ENCODE data around the gene PDHA1. TPM values are rescaled to one million over a fixed set of nuclear protein-coding genes. Genes with fewer than 3 reads are reported as not detected.
A peak's percentile ranks its signal among the peaks of the same experiment; 100 is the strongest.

Gene PDHA1
- total RNA-seq = 32.9 TPM

- DNase-seq (ENCODE audit: low read depth in 2 of 3, low spot score in 2 of 3) = peak; percentile 74 to 94 (median 90)
These were observed at the start of gene PDHA1 for GRCh38 chrX:19343535-19344408. TSS of gene PDHA1 (plus strand) at chrX:19343927. CDS start at chrX:19344038, 111 bp downstream.

- no peak for DNase-seq (ENCODE audit: low read depth in 2 of 3, low spot score in 2 of 3)
These were observed 40.4 kb upstream of the PDHA1 start for GRCh38 chrX:19303256-19303880.

- DNase-seq (ENCODE audit: low read depth in 2 of 3, low spot score in 2 of 3) = no peak
These were observed 17.2 kb upstream of the PDHA1 start for GRCh38 chrX:19326567-19326966.

- no peak for DNase-seq (ENCODE audit: low read depth in 2 of 3, low spot score in 2 of 3)
These were observed 11.9 kb upstream of the PDHA1 start for GRCh38 chrX:19331831-19332230.

GRCh38 chrX:19332983-19333382 lies 10.7 kb upstream of the PDHA1 start:
- DNase-seq (ENCODE audit: low read depth in 2 of 3, low spot score in 2 of 3) = no peak

GRCh38 chrX:19334945-19335626 lies 8.6 kb upstream of the PDHA1 start:
- peak in 2 of 3 donors; percentile 27 to 52 for DNase-seq (ENCODE audit: low read depth in 2 of 3, low spot score in 2 of 3)

GRCh38 chrX:19342331-19342906 lies 1.3 kb upstream of the PDHA1 start:
- no peak for DNase-seq (ENCODE audit: low read depth in 2 of 3, low spot score in 2 of 3)

- DNase-seq (ENCODE audit: low read depth in 2 of 3, low spot score in 2 of 3) = no peak
These were observed 617 bp upstream of the PDHA1 start for GRCh38 chrX:19343085-19343534.

- no peak for DNase-seq (ENCODE audit: low read depth in 2 of 3, low spot score in 2 of 3)
These were observed 934 bp downstream of the PDHA1 start for GRCh38 chrX:19344661-19345060.

- DNase-seq (ENCODE audit: low read depth in 2 of 3, low spot score in 2 of 3) = no peak
These were observed 4.2 kb downstream of the PDHA1 start for GRCh38 chrX:19347916-19348315.

GRCh38 chrX:19349264-19349663 lies 5.5 kb downstream of the PDHA1 start:
- no peak for DNase-seq (ENCODE audit: low read depth in 2 of 3, low spot score in 2 of 3)

GRCh38 chrX:19350941-19351384 lies 7.2 kb downstream of the PDHA1 start:
- DNase-seq (ENCODE audit: low read depth in 2 of 3, low spot score in 2 of 3) = peak in 1 of 3 donors; percentile 54

GRCh38 chrX:19354625-19355024 lies 10.9 kb downstream of the PDHA1 start:
- no peak for DNase-seq (ENCODE audit: low read depth in 2 of 3, low spot score in 2 of 3)

- DNase-seq (ENCODE audit: low read depth in 2 of 3, low spot score in 2 of 3) = no peak
These were observed 14.8 kb downstream of the PDHA1 start for GRCh38 chrX:19358521-19358920.

- DNase-seq (ENCODE audit: low read depth in 2 of 3, low spot score in 2 of 3) = no peak
These were observed 17.2 kb downstream of the PDHA1 start for GRCh38 chrX:19360903-19361302.

- DNase-seq (ENCODE audit: low read depth in 2 of 3, low spot score in 2 of 3) = no peak
These were observed 18.0 kb downstream of the PDHA1 start for GRCh38 chrX:19361701-19362100.

- DNase-seq (ENCODE audit: low read depth in 2 of 3, low spot score in 2 of 3) = no peak
These were observed 24.8 kb downstream of the PDHA1 start for GRCh38 chrX:19368576-19368975.

- no peak for DNase-seq (ENCODE audit: low read depth in 2 of 3, low spot score in 2 of 3)
These were observed 26.3 kb downstream of the PDHA1 start for GRCh38 chrX:19370061-19370460.

GRCh38 chrX:19372170-19372546 lies 28.4 kb downstream of the PDHA1 start:
- peak; percentile 16 to 75 (median 64) for DNase-seq (ENCODE audit: low read depth in 2 of 3, low spot score in 2 of 3)

GRCh38 chrX:19372547-19373331 lies 29.0 kb downstream of the PDHA1 start:
- DNase-seq (ENCODE audit: low read depth in 2 of 3, low spot score in 2 of 3) = peak in 1 of 3 donors; percentile 9

Data from hematopoietic multipotent progenitor cell (in vitro differentiated cells).